Measurements from ENCODE around the gene TBC1D14. TPM values are rescaled to one million over a fixed set of nuclear protein-coding genes. Genes with fewer than 3 reads are reported as not detected.

Gene TBC1D14
- total and polyA plus RNA-seq, 2 experiments from 2014 or later, result 33.6 to 50.8 TPM

GRCh38 chr4:7052923-7053715 lies 143.5 kb downstream of the TBC1D14 start:
- no peaks in the 10 kb centered on the region for H3K9me2 ChIP-seq (replicated peaks; ENCODE audit: insufficient read depth)
- H3K9me3 ChIP-seq (ENCODE audit: low read depth), result no peaks in the 10 kb centered on the region
- H3K79me2 ChIP-seq, result peaks cover 62% of the 10 kb centered on the region
- no peak overlapping the region for H3K27ac ChIP-seq
- WGBS (ENCODE audit: low lambda C conversion rate, missing lambda C conversion rate), result 88% methylated on average over 20 of the region's 20 CpGs
- no peaks in the 10 kb centered on the region for H3K27me3 ChIP-seq
- peaks cover 46% of the 10 kb centered on the region for H4K20me1 ChIP-seq (ENCODE audit: insufficient read depth, poor library complexity, severe bottlenecking)
- no peak overlapping the region for H2AFZ ChIP-seq
- H3K36me3 ChIP-seq (replicated peaks; ENCODE audit: insufficient read depth, low read depth), result no peaks in the 10 kb centered on the region
- no peak overlapping the region for H3K4me3 ChIP-seq
- TF ChIP-seq EZH2 (IDR thresholded peaks at IDR 0.05; ENCODE audit: borderline replicate concordance) (no peak), EZH2phosphoT487 (IDR thresholded peaks at IDR 0.05; ENCODE audit: low read depth, severe bottlenecking, unreplicated experiment) (no peak), CTCF (IDR thresholded peaks at IDR 0.05; ENCODE audit: poor library complexity) (no peak)
- H3K4me1 ChIP-seq (ENCODE audit: insufficient read depth), result no peaks in the 10 kb centered on the region
- H3K4me2 ChIP-seq, result no peak overlapping the region
- DNase-seq (ENCODE audit: low spot score), result no peak

- no peak overlapping the region for H3K4me3 ChIP-seq
- DNase-seq (ENCODE audit: low spot score), result no peak
- H3K4me2 ChIP-seq, result no peak overlapping the region
- H2AFZ ChIP-seq, result no peak overlapping the region
- WGBS (ENCODE audit: low lambda C conversion rate, missing lambda C conversion rate), result 98% methylated on average over 51 of the region's 52 CpGs
- H3K27ac ChIP-seq, result no peak overlapping the region
- no peak for TF ChIP-seq EZH2phosphoT487 (IDR thresholded peaks at IDR 0.05; ENCODE audit: low read depth, severe bottlenecking, unreplicated experiment)
- no peak for TF ChIP-seq CTCF (IDR thresholded peaks at IDR 0.05; ENCODE audit: poor library complexity)
- TF ChIP-seq EZH2 (IDR thresholded peaks at IDR 0.05; ENCODE audit: borderline replicate concordance), result no peak
- H3K79me2 ChIP-seq, result peaks cover 50% of the 10 kb centered on the region
- H3K4me1 ChIP-seq (ENCODE audit: insufficient read depth), result no peaks in the 10 kb centered on the region
- H3K36me3 ChIP-seq (replicated peaks; ENCODE audit: insufficient read depth, low read depth), result no peaks in the 10 kb centered on the region
- H3K9me2 ChIP-seq (replicated peaks; ENCODE audit: insufficient read depth), result no peaks in the 10 kb centered on the region
- H4K20me1 ChIP-seq (ENCODE audit: insufficient read depth, poor library complexity, severe bottlenecking), result peaks cover 36% of the 10 kb centered on the region
- H3K9me3 ChIP-seq (ENCODE audit: low read depth), result no peaks in the 10 kb centered on the region
- no peaks in the 10 kb centered on the region for H3K27me3 ChIP-seq
Observed at GRCh38 chr4:7054106-7054880, 144.7 kb downstream of the TBC1D14 start.

- DNase-seq (ENCODE audit: low spot score), result no peak
- Histone ChIP-seq H2AFZ (no peak overlapping the region), H3K9me3 (ENCODE audit: low read depth) (no peaks in the 10 kb centered on the region), H3K36me3 (replicated peaks; ENCODE audit: insufficient read depth, low read depth) (no peaks in the 10 kb centered on the region), H3K9me2 (replicated peaks; ENCODE audit: insufficient read depth) (no peaks in the 10 kb centered on the region), H3K4me1 (ENCODE audit: insufficient read depth) (no peaks in the 10 kb centered on the region), H3K4me2 (no peak overlapping the region), H3K4me3 (no peak overlapping the region), H3K27ac (no peak overlapping the region), H3K27me3 (no peaks in the 10 kb centered on the region), H4K20me1 (ENCODE audit: insufficient read depth, poor library complexity, severe bottlenecking) (peaks cover 32% of the 10 kb centered on the region), H3K79me2 (peaks cover 41% of the 10 kb centered on the region)
- 97% methylated on average over 31 of the region's 31 CpGs for WGBS (ENCODE audit: low lambda C conversion rate, missing lambda C conversion rate)
- no peak for TF ChIP-seq EZH2phosphoT487 (IDR thresholded peaks at IDR 0.05; ENCODE audit: low read depth, severe bottlenecking, unreplicated experiment)
- TF ChIP-seq EZH2 (IDR thresholded peaks at IDR 0.05; ENCODE audit: borderline replicate concordance), result no peak
Observed at GRCh38 chr4:7055111-7055989, 145.7 kb downstream of the TBC1D14 start.
